GM23338 (cell line): ENCODE measurements around the gene PPTC7. TPM values are rescaled to one million over a fixed set of nuclear protein-coding genes. Genes with fewer than 3 reads are reported as not detected.
"Not testable (repeated sequence)": the region's sequence is repeated elsewhere in the genome, so short reads cannot be mapped to it uniquely, and the experiment has no call there.

Experiments used
- ATAC-seq: fragments of 200-7000 bp; cut with Tn5 transposase; 3 replicates; pipeline ENCODE4 v1.9.1; 2020
- DNase-seq: peaks from one replicate; pipeline ENCODE4 v3.0.0-alpha.2; 2015; ENCODE audit warnings: low spot score
- H2AFZ ChIP-seq: fragments of 200-600 bp; sonication (generic); 2 replicates; pipeline ENCODE4 v1.8.0; 2016; ENCODE audit warnings: antibody characterized with exemption, mild to moderate bottlenecking, moderate library complexity
- H3F3A ChIP-seq: fragments of 200-600 bp; sonication (generic); replicated peaks from 2 replicates; pipeline ENCODE4 v1.8.0; 2017; ENCODE audit warnings: antibody characterized with exemption, mixed run types, low read depth
- H3K27ac ChIP-seq: fragments of 200-600 bp; sonication (generic); 2 replicates; pipeline ENCODE4 v1.6.1; 2016; ENCODE audit warnings: low read depth
- H3K27me3 ChIP-seq: fragments of 200-600 bp; sonication (generic); 2 replicates; pipeline ENCODE4 v1.8.0; 2016; ENCODE audit warnings: mild to moderate bottlenecking, mixed run types, moderate library complexity; ENCODE audit not compliant: insufficient read depth
- H3K36me3 ChIP-seq: fragments of 200-600 bp; sonication (generic); 2 replicates; pipeline ENCODE4 v1.8.0; 2016; ENCODE audit warnings: mild to moderate bottlenecking; ENCODE audit not compliant: insufficient read depth
- H3K4me1 ChIP-seq: fragments of 200-600 bp; sonication (generic); 2 replicates; pipeline ENCODE4 v1.8.0; 2016; ENCODE audit warnings: mild to moderate bottlenecking, moderate library complexity; ENCODE audit not compliant: insufficient read depth
- H3K4me2 ChIP-seq: fragments of 200-600 bp; sonication (generic); 2 replicates; pipeline ENCODE4 v1.7.1; 2017; ENCODE audit warnings: mixed run types
- H3K4me3 ChIP-seq: fragments of 200-600 bp; sonication (generic); 2 replicates; pipeline ENCODE4 v1.6.1; 2016; ENCODE audit warnings: mixed run types
- H3K79me2 ChIP-seq: fragments of 200-600 bp; sonication (generic); replicated peaks from 2 replicates; pipeline ENCODE4 v1.8.0; 2017; ENCODE audit warnings: mild to moderate bottlenecking; ENCODE audit not compliant: insufficient read depth
- H3K9me2 ChIP-seq: fragments of 200-600 bp; sonication (generic); 2 replicates; pipeline ENCODE4 v1.8.0; 2017; ENCODE audit not compliant: insufficient read depth
- H4K20me1 ChIP-seq: fragments of 200-600 bp; sonication (generic); replicated peaks from 2 replicates; pipeline ENCODE4 v1.8.0; 2017; ENCODE audit warnings: mild to moderate bottlenecking; ENCODE audit not compliant: insufficient read depth
- H3K27ac Mint-ChIP-seq: 2 replicates; pipeline ENCODE4 v1.8.0; 2020; ENCODE audit warnings: inconsistent platforms, mild to moderate bottlenecking, moderate library complexity, mixed read lengths
- H3K27me3 Mint-ChIP-seq: 3 replicates; pipeline ENCODE4 v1.8.0; 2022; ENCODE audit warnings: low read depth, mild to moderate bottlenecking, moderate library complexity, mixed read lengths, inconsistent platforms; ENCODE audit not compliant: insufficient read depth, poor library complexity
- H3K36me3 Mint-ChIP-seq: 3 replicates; pipeline ENCODE4 v1.8.0; 2021; ENCODE audit warnings: low read depth, mild to moderate bottlenecking, inconsistent platforms, moderate library complexity, mixed read lengths
- H3K4me1 Mint-ChIP-seq: 3 replicates; pipeline ENCODE4 v1.8.0; 2020; ENCODE audit warnings: mild to moderate bottlenecking, inconsistent platforms, mixed read lengths
- H3K4me3 Mint-ChIP-seq: 3 replicates; pipeline ENCODE4 v1.8.0; 2021; ENCODE audit warnings: moderate library complexity, mild to moderate bottlenecking, inconsistent platforms, mixed read lengths
- H3K9me3 Mint-ChIP-seq: 3 replicates; pipeline ENCODE4 v1.8.0; 2020; ENCODE audit warnings: moderate library complexity, mild to moderate bottlenecking, inconsistent platforms, mixed read lengths
- EZH2phosphoT487 ChIP-seq: fragments of 200-600 bp; sonication (generic); IDR thresholded peaks from one replicate; pipeline ENCODE4 v1.8.1; 2018; ENCODE audit warnings: antibody characterized with exemption; ENCODE audit not compliant: unreplicated experiment
- REST ChIP-seq: IDR thresholded peaks from one replicate; pipeline ENCODE4 v1.6.1; 2018; ENCODE audit warnings: antibody characterized with exemption; ENCODE audit not compliant: unreplicated experiment
- STAT1 ChIP-seq: IDR thresholded peaks from one replicate; pipeline ENCODE4 v1.6.1; 2016; ENCODE audit warnings: antibody characterized with exemption; ENCODE audit not compliant: unreplicated experiment
- ZNF114 ChIP-seq: fragments of 250-450 bp; sonication (Bioruptor Pico); IDR thresholded peaks from 2 replicates; pipeline ENCODE4 v1.5.0; 2020; ENCODE audit warnings: mild to moderate bottlenecking, moderate library complexity
- ZNF331 ChIP-seq: fragments of 250-450 bp; sonication (Bioruptor Pico); IDR thresholded peaks from 2 replicates; pipeline ENCODE4 v1.5.0; 2020; ENCODE audit warnings: low read depth, mild to moderate bottlenecking, moderate library complexity
- polyA plus RNA-seq: library from polyadenylated mRNA; unstranded; fragments of >200 nt; fragmentation: Nextera tagmentation; extraction: Ambion mirVana; gene quantifications from 2 replicates; pipeline ENCODE4 v1.2.1, GENCODE V29; 2016
- total RNA-seq: library from RNA; depleted of rRNA; stranded (reverse); fragments of >200 nt; shearing (Covaris generic); gene quantifications from 2 replicates; pipeline ENCODE4 v1.2.3, GENCODE V29; 2014
- TF ChIP-seq, protein P1 (sequence below): fragments of 250-450 bp; sonication (Bioruptor Pico); IDR thresholded peaks from 2 replicates; pipeline ENCODE4 v1.5.0; 2020; ENCODE audit warnings: mild to moderate bottlenecking, moderate library complexity

PPTC7 gene
- total and polyA plus RNA-seq, 2 experiments from 2014 or later, result 7.5 to 17.5 TPM

DNA sequence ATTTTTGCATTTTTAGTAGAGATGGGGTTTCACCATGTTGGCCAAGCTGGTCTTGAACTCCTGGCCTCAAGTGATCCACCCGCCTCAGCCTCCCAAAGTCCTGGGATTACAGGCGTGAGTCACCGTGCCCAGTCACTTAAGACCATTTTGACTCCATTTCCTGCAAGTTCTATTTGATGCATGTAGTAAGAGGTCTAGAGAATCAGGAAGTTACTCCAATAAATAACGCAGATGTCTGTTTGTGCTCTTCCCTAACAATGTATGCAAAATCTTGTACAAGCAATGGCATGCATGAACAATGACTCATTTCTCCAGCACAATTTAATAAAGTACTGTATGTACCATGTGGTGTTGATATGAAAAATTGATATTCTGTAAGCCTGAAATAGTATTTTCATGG lies 37.9 kb downstream of the PPTC7 start:
- not testable (repeated sequence) for H3K9me2 ChIP-seq, H3K4me2 ChIP-seq, H3K9me3 Mint-ChIP-seq, H3K4me3 Mint-ChIP-seq, H3K27me3 ChIP-seq, H3K4me1 ChIP-seq, H3K27ac ChIP-seq, ATAC-seq, DNase-seq, H4K20me1 ChIP-seq, H3K36me3 ChIP-seq, H3K4me3 ChIP-seq, H2AFZ ChIP-seq, H3K27me3 Mint-ChIP-seq, H3F3A ChIP-seq, H3K4me1 Mint-ChIP-seq, H3K27ac Mint-ChIP-seq
- H3K79me2 ChIP-seq, result peaks cover 11% of the 10 kb centered on the region
- H3K36me3 Mint-ChIP-seq, result peaks cover 10% of the 10 kb centered on the region; the same call in 2 of the 3 replicates

DNA sequence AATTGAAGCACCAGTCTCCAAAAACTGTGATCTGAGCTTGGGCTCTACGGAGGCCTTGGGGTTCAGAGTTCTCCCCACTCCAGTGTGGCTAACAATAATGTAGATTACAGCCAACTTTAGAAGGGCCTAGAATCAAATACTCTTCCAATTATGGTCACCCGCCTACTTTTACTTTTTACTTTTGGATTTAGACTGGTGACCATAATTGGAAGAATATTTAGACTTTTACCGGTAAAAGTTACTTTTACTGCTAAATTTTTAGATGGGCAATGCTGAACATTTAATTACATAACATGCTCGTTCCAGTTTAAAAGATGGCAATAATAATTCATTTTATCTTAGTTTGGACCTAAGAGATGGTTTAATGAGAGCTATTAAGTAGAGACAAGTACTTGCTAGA lies 39.2 kb downstream of the PPTC7 start:
- ATAC-seq, result no peak
- Mint-ChIP-seq H3K4me3 (no peak overlapping the region), H3K27ac (no peak overlapping the region)

More for the DNA sequence above, 39.2 kb downstream of the PPTC7 start:
- Histone ChIP-seq H3K79me2 (peaks cover 11% of the 10 kb centered on the region), H3K27ac (no peak overlapping the region; the same call in 1 of the 2 replicates), H3K4me1 (peaks cover 7% of the 10 kb centered on the region), H3K36me3 (peaks cover 7% of the 10 kb centered on the region; the same call in 1 of the 2 replicates), H3K4me2 (no peak overlapping the region), H4K20me1 (peaks cover 3% of the 10 kb centered on the region; the same call in 1 of the 2 replicates), H3K27me3 (no peaks in the 10 kb centered on the region), H3K4me3 (no peak overlapping the region), H2AFZ (no peak overlapping the region), H3F3A (no peaks in the 10 kb centered on the region), H3K9me2 (no peaks in the 10 kb centered on the region)
- no peak for DNase-seq
- Mint-ChIP-seq H3K36me3 (peaks cover 11% of the 10 kb centered on the region; the same call in 2 of the 3 replicates), H3K27me3 (peaks cover 3% of the 10 kb centered on the region), H3K4me1 (peaks cover 7% of the 10 kb centered on the region; the same call in 2 of the 3 replicates), H3K9me3 (no peaks in the 10 kb centered on the region)
- TF ChIP-seq ZNF114 (CRISPR knock-in tag), result no peak
- TF ChIP-seq ZNF331, result no peak
- no peak for TF ChIP-seq REST
- TF ChIP-seq STAT1, result no peak
- TF ChIP-seq, protein P1, sequence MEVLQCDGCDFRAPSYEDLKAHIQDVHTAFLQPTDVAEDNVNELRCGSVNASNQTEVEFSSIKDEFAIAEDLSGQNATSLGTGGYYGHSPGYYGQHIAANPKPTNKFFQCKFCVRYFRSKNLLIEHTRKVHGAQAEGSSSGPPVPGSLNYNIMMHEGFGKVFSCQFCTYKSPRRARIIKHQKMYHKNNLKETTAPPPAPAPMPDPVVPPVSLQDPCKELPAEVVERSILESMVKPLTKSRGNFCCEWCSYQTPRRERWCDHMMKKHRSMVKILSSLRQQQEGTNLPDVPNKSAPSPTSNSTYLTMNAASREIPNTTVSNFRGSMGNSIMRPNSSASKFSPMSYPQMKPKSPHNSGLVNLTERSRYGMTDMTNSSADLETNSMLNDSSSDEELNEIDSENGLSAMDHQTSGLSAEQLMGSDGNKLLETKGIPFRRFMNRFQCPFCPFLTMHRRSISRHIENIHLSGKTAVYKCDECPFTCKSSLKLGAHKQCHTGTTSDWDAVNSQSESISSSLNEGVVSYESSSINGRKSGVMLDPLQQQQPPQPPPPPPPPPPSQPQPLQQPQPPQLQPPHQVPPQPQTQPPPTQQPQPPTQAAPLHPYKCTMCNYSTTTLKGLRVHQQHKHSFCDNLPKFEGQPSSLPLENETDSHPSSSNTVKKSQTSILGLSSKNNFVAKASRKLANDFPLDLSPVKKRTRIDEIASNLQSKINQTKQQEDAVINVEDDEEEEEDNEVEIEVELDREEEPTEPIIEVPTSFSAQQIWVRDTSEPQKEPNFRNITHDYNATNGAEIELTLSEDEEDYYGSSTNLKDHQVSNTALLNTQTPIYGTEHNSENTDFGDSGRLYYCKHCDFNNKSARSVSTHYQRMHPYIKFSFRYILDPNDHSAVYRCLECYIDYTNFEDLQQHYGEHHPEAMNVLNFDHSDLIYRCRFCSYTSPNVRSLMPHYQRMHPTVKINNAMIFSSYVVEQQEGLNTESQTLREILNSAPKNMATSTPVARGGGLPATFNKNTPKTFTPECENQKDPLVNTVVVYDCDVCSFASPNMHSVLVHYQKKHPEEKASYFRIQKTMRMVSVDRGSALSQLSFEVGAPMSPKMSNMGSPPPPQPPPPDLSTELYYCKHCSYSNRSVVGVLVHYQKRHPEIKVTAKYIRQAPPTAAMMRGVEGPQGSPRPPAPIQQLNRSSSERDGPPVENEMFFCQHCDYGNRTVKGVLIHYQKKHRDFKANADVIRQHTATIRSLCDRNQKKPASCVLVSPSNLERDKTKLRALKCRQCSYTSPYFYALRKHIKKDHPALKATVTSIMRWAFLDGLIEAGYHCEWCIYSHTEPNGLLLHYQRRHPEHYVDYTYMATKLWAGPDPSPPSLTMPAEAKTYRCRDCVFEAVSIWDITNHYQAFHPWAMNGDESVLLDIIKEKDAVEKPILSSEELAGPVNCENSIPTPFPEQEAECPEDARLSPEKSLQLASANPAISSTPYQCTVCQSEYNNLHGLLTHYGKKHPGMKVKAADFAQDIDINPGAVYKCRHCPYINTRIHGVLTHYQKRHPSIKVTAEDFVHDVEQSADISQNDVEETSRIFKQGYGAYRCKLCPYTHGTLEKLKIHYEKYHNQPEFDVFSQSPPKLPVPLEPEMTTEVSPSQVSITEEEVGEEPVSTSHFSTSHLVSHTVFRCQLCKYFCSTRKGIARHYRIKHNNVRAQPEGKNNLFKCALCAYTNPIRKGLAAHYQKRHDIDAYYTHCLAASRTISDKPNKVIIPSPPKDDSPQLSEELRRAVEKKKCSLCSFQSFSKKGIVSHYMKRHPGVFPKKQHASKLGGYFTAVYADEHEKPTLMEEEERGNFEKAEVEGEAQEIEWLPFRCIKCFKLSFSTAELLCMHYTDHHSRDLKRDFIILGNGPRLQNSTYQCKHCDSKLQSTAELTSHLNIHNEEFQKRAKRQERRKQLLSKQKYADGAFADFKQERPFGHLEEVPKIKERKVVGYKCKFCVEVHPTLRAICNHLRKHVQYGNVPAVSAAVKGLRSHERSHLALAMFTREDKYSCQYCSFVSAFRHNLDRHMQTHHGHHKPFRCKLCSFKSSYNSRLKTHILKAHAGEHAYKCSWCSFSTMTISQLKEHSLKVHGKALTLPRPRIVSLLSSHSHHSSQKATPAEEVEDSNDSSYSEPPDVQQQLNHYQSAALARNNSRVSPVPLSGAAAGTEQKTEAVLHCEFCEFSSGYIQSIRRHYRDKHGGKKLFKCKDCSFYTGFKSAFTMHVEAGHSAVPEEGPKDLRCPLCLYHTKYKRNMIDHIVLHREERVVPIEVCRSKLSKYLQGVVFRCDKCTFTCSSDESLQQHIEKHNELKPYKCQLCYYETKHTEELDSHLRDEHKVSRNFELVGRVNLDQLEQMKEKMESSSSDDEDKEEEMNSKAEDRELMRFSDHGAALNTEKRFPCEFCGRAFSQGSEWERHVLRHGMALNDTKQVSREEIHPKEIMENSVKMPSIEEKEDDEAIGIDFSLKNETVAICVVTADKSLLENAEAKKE (CRISPR knock-in tag), result no peak
- no peak for TF ChIP-seq EZH2phosphoT487
